HG03095 (cell line): ENCODE data around the gene FAF1.
"Not testable (repeated sequence)": the region's sequence is repeated elsewhere in the genome, so short reads cannot be mapped to it uniquely, and the experiment has no call there.

ENCODE experiments used
- ATAC-seq: cut with Tn5 transposase; IDR thresholded peaks from one replicate; pipeline ENCODE4 v1.9.1; 2021; ENCODE audit warnings: moderate library complexity; ENCODE audit not compliant: unreplicated experiment

The FAF1 gene

GRCh38 chr1:50959913-50960844 is at the start of gene FAF1:
TSS of gene FAF1 (minus strand) at chr1:50960267. CDS start at chr1:50959811, 456 bp downstream.
- peak; percentile 78 for ATAC-seq

GRCh38 chr1:51009381-51009780 is 49.3 kb upstream of the FAF1 start:
- ATAC-seq = no peak

- ATAC-seq = not testable (repeated sequence)
These were observed 45.5 kb upstream of the FAF1 start for GRCh38 chr1:51005549-51005948.

GRCh38 chr1:51002516-51002915 is 42.4 kb upstream of the FAF1 start:
- no peak for ATAC-seq

- ATAC-seq = no peak
These were observed 40.6 kb upstream of the FAF1 start for GRCh38 chr1:51000651-51001050.

GRCh38 chr1:51000160-51000559 is 40.1 kb upstream of the FAF1 start:
- peak; percentile 50 for ATAC-seq

DNA sequence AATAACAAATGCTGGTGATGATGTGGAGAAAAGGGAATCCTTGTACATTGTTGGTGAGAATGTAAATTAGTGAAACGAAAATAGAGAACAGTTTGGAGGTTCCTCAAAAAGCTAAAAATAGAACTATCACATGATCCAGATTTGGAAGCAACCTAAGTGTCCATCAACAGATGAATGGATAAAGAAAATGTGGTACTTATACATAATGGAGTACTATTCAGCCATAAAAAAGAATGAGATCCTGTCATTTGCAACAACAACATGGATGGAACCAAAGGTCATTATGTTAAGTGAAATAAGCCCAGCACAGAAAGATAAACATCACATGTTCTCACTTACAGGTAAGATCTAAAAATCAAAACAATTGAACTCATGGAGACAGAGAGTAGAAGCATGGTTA is 39.3 kb upstream of the FAF1 start:
- ATAC-seq = not testable (repeated sequence)

DNA sequence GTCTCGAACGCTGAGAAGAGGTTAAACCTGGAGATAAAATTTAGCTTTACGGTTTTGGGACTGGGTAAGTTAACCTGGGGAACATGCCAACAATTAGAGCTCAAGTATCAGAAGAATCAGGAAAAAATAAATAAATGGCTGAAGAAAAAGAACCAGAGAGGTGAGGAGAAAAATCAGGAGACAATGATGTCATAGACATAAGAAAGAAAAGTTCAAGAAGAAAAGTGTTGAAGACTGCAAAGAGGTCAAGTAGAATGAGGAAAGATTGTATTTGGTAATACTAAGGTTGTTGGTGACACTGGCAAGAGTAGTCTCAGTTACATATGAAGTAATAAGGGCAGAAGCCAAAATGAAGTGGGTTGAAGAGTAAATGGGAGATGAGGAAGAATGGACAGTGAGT is 36.0 kb upstream of the FAF1 start:
- no peak for ATAC-seq

- ATAC-seq = no peak
These were observed 35.6 kb upstream of the FAF1 start for GRCh38 chr1:50995651-50996050.

DNA sequence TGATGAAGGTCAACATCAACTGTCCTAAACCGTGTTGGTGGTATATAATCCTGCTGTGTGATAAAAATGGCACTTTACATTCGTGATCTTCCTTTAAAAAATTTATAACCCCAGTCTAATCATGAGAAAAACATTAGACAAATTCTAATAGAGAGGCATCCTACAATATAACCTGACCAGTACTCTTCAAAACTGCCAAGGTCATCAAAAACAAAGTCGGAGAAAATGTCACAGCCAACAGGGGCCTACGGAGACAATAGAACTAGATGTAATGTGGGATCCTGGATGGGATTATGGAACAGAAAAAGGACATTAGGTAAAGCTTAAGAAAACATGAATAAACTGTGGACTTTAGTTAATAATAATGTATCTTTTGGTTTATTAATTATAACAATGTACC is 34.9 kb upstream of the FAF1 start:
- ATAC-seq = no peak

- no peak for ATAC-seq
These were observed 33.6 kb upstream of the FAF1 start for GRCh38 chr1:50993645-50994044.

GRCh38 chr1:50992532-50993318 is 32.7 kb upstream of the FAF1 start:
- ATAC-seq = no peak

DNA sequence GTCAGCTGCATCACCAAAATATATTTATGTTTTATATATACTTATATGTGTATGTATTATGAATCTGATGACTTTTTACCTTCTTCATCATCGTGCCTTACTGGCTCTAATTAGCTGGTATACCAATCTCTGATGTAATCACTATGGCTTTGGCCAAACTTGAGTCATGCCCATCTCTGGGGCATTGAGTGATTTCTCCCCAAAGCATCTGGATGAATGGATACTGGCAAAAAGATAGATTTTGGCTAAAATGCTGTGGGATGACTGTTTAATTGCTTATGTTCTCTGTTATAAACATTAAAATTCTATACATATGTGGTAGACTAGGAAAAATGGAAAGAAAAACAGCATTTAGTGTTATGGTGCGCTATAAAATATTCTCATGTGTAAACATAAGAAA is 29.6 kb upstream of the FAF1 start:
- no peak for ATAC-seq

DNA sequence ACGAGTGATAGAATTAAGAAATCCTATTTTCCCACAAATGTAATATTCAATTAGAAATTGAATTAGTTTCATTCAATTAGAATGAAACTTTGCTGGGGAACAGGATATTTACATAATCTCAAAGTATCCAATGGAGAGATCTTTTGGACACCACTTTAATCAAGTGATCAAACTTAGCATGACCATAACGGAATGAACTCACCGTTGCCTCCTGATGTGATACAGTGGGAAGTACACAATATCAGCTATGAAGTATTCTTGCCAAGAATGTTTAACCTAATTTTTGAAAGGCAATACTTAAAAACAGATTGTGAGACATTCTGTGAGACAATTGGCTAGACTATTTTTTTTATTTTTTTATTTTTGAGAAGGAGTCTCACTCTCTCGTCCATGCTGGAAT is 26.6 kb upstream of the FAF1 start:
- ATAC-seq = no peak

GRCh38 chr1:50985094-50985493 is 25.0 kb upstream of the FAF1 start:
- no peak for ATAC-seq

- no peak for ATAC-seq
These were observed 23.2 kb upstream of the FAF1 start for GRCh38 chr1:50983219-50983802.

GRCh38 chr1:50982611-50983010 is 22.5 kb upstream of the FAF1 start:
- no peak for ATAC-seq

GRCh38 chr1:50981741-50982140 is 21.7 kb upstream of the FAF1 start:
- ATAC-seq = no peak

DNA sequence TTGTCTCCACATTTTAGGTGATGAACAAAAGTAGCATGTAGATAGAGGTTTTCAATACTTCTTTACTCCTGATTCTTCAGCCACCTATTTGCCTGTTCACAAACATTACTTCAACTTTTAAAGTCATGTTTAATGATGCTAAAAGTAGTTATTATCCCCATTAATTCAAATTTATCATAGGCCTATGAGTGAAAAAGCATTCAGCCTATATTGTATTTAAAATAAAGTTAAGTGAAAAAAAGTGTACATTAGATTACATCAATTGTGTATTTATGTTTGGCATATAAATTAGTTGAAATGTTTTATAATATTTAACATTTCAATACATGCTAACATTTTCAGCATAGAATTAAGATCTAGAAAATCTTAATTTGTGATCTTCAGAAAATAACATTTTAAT is 20.4 kb upstream of the FAF1 start:
- no peak for ATAC-seq

GRCh38 chr1:50979937-50980336 is 19.9 kb upstream of the FAF1 start:
- ATAC-seq = no peak
